Medulla oblongata (tissue), 1 donor: ENCODE measurements around the gene CHAMP1.
A peak's percentile ranks its signal among the peaks of the same experiment; 100 is the strongest.

Source experiments
- DNase-seq: peaks from one replicate; pipeline ENCODE4 v3.0.0-alpha.2; 2015; ENCODE audit errors: extremely low spot score

Gene CHAMP1

DNA sequence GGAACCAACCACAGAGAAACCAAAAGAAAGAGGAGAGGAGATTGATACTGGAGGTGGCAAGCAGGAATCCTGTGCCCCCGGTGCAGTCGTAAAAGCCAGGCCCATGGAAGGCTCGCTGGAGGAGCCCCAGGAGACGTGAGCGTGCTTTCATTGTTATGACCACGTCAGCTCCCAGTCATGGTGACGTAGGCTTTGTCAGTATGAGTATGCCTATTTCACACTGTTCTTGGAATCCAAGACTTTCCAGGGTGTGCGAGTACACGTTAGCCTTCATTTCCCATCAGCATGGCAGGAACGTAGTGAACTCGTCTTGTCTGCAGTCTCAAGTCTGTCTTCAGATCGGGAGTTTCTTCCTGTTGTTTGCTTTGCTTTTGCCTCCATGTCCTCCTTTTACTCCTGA is 15.4 kb upstream of the CHAMP1 start:
- no peak for DNase-seq

DNA sequence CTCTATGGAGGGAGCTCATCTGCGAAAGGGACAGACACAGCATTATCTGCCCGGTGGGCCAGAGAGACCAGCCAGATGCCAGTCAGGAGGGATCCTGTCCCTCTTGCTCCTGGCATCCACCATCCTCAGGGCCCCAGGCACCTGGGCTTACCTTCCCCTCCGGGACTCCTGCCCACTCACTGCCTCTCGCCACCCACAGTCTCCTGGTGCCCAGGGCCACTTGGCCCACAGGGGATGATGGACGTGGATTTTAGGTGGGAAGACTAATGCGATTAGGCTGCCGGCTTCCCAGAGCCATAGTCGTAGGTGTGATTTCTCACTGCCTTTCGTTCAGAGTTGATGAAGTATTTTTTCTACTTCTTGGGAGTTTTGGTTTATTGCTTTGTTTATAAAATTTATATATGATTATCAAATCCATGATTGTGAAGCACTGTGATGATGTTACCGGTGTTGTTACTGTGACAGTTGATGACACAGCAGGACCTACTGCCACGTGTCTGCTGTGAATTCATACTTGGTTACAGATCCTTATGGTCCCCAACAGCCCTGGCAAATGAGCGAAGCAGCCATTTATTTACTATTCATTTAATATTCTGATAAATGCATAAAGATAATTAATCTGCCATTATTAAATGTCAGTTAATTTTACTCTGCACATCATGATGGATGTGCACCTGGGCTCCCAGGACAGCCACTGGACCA is 14.5 kb upstream of the CHAMP1 start:
- no peak for DNase-seq

DNA sequence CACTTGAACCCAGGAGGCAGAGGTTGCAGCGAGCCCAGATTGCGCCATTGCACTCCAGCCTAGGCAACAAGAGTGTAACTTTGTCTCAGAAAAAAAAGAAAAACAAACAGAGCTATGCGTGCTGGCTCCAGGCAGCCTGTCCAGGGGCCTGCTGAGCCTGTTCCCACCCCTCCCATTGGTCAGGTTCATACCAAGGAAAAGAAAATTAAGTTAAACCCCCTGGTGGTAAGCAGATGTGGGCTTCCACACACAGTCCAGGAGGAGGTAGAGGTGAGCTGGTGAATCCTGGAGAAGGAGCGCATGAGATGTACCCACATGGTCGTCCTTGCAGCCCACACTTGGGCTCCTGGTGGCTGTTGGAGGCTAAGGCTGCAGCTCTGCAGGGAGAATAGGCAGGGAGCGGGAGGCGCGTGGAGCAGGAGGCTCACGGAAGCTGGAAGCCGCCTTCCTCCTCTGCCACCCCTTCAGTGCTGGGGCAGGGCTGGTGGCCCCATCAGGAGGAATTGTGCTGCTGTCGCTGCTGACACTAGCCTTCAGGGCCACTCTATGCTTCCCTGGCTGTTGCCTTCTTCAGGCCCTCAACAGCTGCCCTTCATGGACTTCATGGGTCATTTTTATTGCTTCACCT is 10.5 kb upstream of the CHAMP1 start:
- DNase-seq = no peak

DNA sequence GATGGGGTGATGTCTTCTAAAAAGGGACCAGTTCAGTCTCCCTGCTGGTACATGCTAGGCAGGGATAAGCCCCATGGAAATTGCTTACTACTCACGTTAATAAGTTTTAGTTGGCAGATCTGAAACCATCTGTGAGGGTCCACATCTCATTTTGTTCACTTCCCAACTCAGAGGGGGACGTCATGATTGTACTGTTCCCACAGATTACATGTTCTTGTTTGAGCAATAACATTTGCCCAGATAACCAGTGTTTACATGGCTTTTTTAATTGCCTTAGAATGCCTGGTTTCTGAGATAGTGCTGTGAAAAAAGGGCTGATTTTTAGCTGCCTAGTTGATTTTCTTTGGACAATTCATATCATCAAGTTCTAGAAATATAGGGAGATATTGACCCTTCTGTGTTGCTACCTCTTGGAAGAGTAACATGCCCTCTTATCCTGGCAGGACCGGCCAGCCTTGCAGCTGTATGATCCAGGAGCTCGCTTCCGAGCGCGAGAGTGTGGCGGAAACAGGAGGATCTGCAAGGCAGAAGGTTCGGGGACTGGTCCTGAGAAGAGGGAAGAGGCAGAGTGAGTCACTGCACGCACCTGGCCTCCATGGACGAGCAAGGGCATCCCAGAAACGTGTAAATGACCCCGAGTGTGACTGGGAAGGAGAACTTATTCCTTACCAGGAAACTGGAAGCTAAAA is 9.8 kb upstream of the CHAMP1 start:
- no peak for DNase-seq

DNA sequence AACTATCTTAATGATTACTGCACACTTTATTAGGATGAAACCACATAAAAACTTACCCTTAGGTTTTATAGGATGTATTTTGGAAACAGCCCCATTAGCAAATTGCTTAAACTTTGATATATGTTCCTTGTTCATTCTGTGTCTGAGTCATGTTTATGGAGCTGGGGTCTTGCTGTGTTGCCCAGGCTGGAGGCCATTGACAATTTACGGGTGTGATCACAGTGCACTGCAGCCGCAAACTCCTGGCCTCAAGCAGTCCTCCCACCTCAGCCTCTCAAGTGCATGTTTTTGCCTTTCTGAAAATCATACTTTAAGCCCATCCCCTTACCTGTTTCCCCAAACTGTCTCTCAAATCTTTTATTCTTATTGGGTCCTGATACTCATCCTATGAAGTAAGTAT is 5.2 kb upstream of the CHAMP1 start:
- DNase-seq = no peak

DNA sequence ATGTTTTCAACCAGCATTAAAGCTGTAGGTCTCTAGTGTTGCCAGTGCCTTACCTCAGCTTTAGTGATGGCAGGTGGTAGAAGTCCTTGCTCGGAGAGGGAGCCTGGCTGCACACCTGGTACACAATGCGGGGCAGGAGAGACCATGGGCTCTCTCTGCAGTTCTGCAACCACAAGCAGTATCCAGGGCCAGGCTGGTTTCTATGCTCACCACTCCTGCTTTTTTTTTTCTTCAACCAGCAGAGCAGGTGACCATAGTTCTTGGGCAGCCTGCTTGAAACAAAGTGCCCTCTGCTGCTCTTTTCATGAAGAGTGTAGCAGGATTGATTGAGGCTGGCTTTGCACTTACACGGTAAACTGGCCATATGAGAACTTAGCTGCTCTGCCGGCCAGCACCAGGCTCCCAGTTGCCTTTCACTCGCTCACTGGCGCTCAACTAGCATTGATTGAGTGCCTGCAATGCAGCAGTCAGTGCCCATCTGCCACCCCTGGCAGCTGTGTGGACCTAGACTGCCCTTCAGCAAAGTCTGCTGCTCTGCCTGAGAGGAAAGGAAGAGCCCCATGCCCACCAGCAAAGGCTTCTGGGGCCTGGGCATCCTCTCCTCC is 4.4 kb upstream of the CHAMP1 start:
- DNase-seq = peak; percentile 17

DNA sequence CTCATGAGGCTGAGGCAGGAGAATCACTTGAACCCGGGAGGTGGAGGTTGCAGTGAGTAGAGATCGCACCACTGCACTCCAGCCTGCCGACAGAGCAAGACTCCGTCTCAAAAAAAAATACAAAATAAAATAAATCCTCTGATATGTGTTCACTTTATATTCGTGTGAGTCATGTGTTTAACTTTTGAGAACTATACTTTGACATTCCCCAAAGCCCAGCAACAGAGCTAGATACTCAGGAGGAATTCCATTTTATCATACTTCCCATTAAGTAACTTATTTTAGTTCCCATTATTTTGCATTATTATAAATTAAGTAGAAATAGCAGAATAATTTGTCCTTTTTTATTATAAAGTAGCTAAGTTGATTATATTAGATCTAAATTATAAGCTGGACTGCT is 3.3 kb upstream of the CHAMP1 start:
- DNase-seq = no peak

DNA sequence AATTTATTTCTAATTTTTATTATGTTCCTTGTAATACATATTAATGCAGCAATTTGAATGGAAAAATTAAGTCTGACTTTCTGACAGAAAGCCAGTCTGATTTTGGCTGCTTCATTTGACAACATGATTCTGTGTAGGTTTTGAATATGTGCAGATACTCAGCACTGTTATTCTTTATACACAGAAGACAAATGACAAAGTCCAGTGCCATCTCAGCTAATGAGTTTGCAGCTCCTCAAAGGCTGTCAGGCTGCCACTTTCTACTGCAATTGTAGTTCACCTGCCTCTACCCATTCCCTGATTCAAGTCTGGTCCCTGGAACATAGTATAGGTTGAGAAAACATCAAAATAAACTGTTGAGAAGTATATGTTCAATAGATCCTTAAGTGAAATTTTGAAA is 2.9 kb upstream of the CHAMP1 start:
- no peak for DNase-seq

DNA sequence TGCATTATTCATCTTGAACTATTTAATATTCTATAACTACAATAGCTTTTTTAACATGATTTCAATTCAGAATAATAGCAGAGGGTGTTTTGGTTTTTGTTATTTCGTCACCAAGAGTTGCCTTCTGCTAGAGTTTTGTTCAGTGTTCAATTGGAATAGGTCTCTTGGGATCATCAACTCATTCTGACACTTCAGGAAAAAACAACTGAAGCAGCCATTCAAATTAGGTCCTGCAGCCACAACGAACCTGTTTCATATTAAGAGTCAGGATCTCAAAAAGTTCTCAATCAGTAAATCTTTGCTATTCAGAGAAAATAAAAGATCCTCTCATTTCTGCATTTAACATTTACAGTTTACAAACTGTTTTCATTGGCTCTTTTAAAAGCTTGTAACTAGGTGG is 2.4 kb upstream of the CHAMP1 start:
- DNase-seq = no peak

DNA sequence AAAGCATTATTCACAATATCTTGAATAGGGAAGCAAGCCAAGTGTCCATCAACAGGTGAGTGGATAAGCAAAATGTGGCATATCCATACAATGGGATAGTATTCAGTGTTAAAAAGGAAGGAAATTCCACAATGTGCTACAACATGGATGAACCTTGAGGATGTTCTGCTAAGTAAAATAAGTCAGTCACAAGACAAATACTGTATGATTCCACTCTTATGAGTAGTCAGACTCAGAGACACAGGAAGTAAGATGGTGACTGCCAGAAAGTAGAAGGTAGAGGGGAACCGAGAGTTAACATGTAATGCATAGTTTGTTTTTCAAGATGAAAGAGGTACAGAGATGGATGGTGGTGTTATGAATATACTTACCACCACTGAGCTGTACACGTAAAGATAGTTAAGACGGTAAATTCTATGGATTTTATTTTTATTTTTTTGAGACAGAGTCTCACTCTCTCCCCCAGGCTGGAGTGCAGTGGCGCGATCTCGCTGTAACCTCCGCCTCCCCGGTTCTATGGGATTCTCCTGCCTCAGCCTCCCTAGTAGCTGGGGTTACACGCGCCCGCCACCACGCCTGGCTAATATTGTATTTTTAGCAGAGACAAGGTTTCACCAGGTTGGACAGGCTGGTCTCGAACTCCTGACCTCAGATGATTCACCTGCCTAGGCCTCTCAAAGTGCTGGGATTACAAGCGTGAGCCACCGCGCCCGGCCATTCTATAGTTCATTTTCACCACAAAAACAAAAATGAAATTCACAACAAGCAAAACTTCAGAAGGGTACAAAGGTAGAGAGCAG is 1.0 kb upstream of the CHAMP1 start:
- DNase-seq = no peak

DNA sequence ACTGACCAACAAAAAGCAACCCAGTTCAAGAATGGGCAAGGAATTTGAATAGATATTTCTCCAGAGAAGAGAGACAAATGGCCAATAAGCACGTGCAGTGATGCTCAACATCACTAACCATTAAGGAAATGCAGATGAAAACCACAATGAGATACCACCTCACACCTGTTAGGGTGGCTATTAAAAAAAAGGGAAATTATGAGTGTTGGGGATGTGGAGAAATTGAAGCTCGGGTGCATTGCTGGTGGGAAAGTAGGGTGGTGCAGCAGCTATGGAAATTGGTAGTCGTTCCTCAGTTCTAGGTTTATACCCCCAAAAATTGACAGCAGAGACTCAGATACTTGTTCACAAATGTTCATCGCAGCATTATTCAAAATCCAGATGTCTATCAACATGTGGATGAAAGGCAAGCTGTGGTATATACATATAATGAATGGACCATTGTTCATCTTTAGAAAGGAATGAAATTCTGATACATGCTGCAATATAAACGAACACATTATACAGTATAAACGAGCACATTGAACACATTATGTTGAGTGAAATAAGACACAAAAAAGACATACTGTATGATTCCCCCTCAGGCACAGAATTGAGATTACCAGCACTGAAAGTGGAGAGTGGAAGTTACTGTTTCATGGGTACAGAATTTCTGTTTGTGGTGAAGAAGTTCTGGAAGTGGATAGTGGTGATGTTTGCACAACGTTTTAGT is 927 bp downstream of the CHAMP1 start:
- no peak for DNase-seq

DNA sequence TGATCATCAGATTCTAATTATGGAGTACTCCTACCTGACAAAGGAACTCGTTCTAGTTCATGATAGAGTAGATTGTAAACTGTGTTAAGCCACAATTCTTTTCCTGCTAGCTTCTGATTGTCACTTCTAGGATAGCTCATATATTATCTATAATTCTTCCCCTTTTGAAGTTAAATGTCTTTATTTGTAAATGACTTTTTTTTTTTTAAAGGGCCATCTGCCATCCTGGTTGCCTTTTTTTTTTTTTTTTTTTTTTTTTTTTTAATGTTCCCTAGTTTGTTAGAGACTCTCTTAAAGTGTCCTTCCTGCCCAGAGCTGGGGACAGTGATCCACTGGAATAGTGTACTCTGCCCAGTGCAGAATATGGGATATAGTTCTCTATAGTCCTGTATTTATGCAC is 4.3 kb downstream of the CHAMP1 start:
- no peak for DNase-seq

DNA sequence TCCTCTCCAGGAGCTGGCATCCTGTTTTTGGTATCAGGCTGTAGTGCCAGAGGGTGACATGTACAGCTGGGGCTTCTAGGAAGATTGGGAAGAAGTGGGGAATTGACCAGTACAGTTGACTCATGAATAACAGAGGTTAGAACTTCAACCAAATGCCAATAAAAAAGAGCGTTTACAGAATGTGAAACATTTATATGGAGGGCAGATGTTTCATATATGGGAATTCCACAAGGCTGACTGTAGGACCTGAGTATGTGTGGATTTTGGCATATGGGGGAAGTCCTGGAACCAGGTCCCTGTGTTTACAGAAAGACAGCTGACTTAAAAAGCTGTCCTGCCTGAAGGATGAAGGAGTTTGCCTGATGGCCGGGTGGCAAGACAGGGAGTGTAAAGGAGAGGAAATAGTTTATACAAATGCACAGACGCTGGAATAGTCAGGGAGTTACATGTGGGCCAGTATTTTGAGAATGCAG is 5.2 kb downstream of the CHAMP1 start:
- no peak for DNase-seq

DNA sequence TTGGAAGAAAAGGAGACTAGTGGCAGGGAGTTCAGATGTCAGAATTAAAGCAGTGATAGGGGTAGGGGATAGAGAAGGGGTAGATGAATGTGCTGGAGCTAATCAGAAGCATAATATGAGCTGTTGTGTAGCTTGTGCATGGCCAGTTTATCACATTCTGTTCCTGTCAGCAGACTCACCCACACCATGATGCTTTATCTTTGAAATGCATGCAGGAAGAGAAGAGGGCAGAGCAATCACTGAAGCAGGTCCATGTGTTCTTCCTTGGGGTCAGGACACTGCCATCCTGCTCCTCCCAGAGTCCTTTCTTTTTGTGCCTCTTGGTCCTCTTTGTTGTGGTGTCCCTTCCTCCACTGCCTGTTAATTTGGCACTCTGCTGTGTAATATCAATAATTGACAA is 5.8 kb downstream of the CHAMP1 start:
- no peak for DNase-seq

DNA sequence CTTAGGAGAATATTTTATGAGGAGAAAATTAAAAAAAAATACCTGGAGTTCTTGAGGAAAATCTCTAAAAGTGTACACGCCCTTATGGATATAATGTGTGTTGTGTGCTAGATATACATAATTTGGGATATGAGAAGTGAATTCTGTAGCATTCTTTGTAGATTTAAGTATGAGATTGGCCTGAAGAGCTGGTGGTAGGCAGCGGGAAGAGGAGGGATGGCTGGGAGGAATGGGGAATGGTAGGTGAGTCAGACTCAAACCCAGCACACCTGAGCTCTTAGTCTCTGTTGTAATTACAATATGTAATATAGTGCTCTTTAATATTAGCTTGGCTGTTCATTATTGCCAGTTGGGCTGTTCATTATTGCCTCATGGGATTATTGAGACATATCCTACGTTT is 7.0 kb downstream of the CHAMP1 start:
- DNase-seq = no peak

DNA sequence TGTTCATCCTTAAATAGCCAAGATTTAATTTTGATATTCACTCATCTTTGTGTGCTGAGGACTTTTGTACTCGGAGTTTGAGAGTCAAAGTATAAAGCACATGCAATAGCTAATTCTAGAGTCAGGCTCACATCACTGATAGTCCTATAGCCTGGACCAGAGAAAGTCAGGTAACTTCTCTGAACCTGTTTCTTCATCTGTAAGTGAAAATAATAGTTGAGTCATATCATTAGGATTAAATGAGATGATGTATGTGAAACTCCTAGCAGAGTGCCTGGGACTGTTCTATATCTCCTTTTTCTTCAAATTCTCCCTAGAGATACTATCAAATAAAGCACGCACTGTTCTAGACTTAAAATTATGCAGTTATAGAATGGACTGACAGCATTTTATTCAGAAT is 9.0 kb downstream of the CHAMP1 start:
- DNase-seq = no peak

DNA sequence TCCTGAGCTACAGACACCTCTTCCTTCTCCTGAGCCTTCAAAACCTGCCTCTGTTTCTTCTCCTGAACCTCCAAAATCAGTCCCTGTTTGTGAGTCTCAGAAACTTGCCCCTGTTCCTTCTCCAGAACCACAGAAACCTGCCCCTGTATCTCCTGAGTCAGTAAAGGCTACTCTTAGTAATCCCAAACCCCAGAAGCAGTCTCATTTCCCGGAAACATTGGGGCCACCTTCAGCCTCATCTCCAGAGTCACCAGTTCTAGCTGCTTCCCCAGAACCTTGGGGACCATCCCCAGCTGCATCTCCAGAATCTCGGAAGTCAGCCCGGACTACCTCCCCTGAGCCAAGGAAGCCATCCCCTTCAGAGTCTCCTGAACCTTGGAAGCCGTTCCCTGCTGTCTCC is 10.0 kb downstream of the CHAMP1 start:
- no peak for DNase-seq

DNA sequence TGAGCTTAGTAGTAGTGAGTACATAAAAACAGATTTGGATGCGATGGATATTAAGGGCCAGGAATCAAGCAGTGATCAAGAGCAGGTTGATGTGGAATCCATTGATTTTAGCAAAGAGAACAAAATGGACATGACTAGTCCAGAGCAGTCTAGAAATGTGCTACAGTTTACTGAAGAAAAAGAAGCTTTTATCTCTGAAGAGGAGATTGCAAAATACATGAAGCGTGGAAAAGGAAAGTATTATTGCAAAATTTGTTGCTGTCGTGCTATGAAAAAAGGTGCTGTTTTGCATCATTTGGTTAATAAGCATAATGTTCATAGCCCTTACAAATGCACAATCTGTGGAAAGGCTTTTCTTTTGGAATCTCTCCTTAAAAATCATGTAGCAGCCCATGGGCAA is 11.4 kb downstream of the CHAMP1 start:
- no peak for DNase-seq

DNA sequence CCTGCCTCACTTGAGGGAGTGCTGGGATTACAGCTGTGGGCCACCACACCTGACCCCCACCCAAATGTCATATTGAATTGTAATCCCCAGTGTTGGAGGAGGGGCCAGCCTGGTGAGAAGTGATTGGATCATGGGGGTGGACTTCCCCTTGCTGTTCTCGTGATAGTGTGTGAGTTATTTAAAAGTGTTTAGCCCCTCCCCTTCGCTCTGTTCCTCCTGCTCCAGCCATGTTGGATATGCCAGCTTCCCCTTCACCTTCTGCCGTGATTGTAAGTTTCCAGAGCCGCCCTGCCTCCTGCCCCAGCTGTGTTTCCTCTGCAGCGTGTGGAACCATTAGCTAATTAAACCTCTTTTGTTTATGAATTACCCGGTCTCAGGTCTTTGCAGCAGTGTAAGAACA is 13.7 kb downstream of the CHAMP1 start:
- DNase-seq = no peak

DNA sequence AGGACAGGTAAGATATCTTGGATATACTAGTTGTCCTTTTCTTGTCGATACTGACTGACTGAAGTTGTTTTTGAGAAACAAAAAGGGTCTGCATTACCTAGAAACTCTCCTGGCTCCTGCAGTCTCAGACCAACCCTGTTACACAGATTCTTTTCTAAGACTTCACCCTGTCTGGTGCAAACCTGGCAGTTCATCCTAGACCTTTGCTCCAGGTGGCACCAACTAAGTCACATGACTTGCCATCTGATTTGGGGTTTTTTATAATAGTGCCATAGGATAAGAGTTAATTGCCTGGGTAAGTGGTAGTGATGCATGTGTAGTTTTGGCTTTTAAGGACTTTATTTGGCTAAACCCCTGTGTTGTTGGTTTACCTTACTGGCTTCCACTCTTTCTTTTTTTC is 14.3 kb downstream of the CHAMP1 start:
- no peak for DNase-seq

DNA sequence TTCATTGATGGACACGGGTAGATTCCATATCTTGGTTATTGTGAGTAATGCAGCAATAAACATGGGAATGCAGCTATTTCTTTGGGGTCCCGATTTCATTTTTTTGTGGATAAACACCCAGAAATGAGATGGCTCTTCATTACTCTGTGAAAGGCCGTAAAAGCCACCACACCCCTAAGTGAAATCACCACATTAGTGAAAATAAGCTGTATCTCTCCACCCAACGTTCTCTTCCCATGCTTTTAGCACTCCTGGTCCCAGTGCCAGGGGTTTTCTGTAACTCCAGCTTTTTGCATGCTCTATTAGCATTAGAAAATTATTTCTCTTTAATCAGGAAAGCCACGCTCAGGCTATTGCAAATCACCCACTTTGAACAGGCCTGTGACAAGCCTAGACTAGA is 15.8 kb downstream of the CHAMP1 start:
- no peak for DNase-seq
